Upper lobe of left lung (tissue), 4 donors: ENCODE results near the gene KATNBL1.

ENCODE experiments used
- CTCF ChIP-seq, 6 experiments: fragments of 450-650 bp in 4 of 6; fragments of 200-600 bp in 2 of 6; sonication (generic) in 2 of 6; IDR thresholded peaks; one replicate each; pipeline ENCODE4 v1.5.1; 2016 to 2019; ENCODE audit warnings: antibody characterized with exemption in 6 of 6
- POLR2A ChIP-seq, 4 donors: fragments of 450-650 bp; IDR thresholded peaks; one replicate each; pipeline ENCODE4 v1.5.1; 2016 to 2017; ENCODE audit warnings: antibody characterized with exemption in 4 of 4, mild to moderate bottlenecking in 2 of 4
- POLR2AphosphoS5 ChIP-seq, 2 donors: sonication (generic); formaldehyde crosslinking; IDR thresholded peaks; one replicate each; pipeline ENCODE4 v1.5.1; 2017; ENCODE audit warnings: antibody characterized with exemption in 2 of 2

GRCh38 chr15:34243226-34243625, 33.3 kb upstream of the KATNBL1 start:
- TF ChIP-seq CTCF (IDR thresholded peaks at IDR 0.05): no peak
- TF ChIP-seq POLR2A (IDR thresholded peaks at IDR 0.05): no peak
- no peak for TF ChIP-seq POLR2AphosphoS5 (IDR thresholded peaks at IDR 0.05)
